GM18861 (cell line): ENCODE results near the gene COL3A1.

Source experiments
- ATAC-seq: cut with Tn5 transposase; IDR thresholded peaks from one replicate; pipeline ENCODE4 v1.9.1; 2021; ENCODE audit not compliant: unreplicated experiment

COL3A1 gene

GRCh38 chr2:189014449-189015138, 40.4 kb downstream of the COL3A1 start:
- no peak for ATAC-seq

GRCh38 chr2:189015359-189015758, 41.2 kb downstream of the COL3A1 start:
- ATAC-seq = no peak

- ATAC-seq = no peak
Observed at GRCh38 chr2:189016311-189016861, 42.2 kb downstream of the COL3A1 start.

- no peak for ATAC-seq
Observed at GRCh38 chr2:189018631-189019030, 44.5 kb downstream of the COL3A1 start.

GRCh38 chr2:189020179-189020578, 46.0 kb downstream of the COL3A1 start:
- no peak for ATAC-seq

- ATAC-seq = no peak
Observed at GRCh38 chr2:189022053-189022481, 47.9 kb downstream of the COL3A1 start.

- ATAC-seq = no peak
Observed at GRCh38 chr2:189022492-189022891, 48.3 kb downstream of the COL3A1 start.

- ATAC-seq = peak; percentile 87
Observed at GRCh38 chr2:189024901-189025618, 50.9 kb downstream of the COL3A1 start.

- no peak for ATAC-seq
Observed at GRCh38 chr2:189037518-189037917, 63.3 kb downstream of the COL3A1 start.

GRCh38 chr2:189045836-189046235, 71.7 kb downstream of the COL3A1 start:
- no peak for ATAC-seq

- ATAC-seq = no peak
Observed at GRCh38 chr2:189046320-189046719, 72.1 kb downstream of the COL3A1 start.

GRCh38 chr2:189047171-189047888, 73.2 kb downstream of the COL3A1 start:
- no peak for ATAC-seq

GRCh38 chr2:189048189-189048588, 74.0 kb downstream of the COL3A1 start:
- no peak for ATAC-seq

GRCh38 chr2:189049709-189050164, 75.6 kb downstream of the COL3A1 start:
- ATAC-seq = no peak

GRCh38 chr2:189050165-189050712, 76.1 kb downstream of the COL3A1 start:
- no peak for ATAC-seq

- no peak for ATAC-seq
Observed at GRCh38 chr2:189056200-189057106, 82.3 kb downstream of the COL3A1 start.

- ATAC-seq = no peak
Observed at GRCh38 chr2:189057316-189057715, 83.1 kb downstream of the COL3A1 start.

GRCh38 chr2:189060096-189060642, 86.0 kb downstream of the COL3A1 start:
- no peak for ATAC-seq
